Measurements from ENCODE around the gene ADIG. TPM values are rescaled to one million over a fixed set of nuclear protein-coding genes. Genes with fewer than 3 reads are reported as not detected.

ADIG gene
- polyA plus RNA-seq (ENCODE audit: insufficient read length in 4 of 4), result not detected

- no peak for DNase-seq (ENCODE audit: low read depth in 4 of 4, low spot score in 2 of 4)
These were observed at the start of gene ADIG for GRCh38 chr20:38581013-38581412. TSS of gene ADIG (plus strand) at chr20:38581197. CDS start at chr20:38581251, 54 bp downstream.

- DNase-seq (ENCODE audit: low read depth in 4 of 4, low spot score in 2 of 4), result no peak
These were observed 46.2 kb upstream of the ADIG start for GRCh38 chr20:38534756-38535155.

- DNase-seq (ENCODE audit: low read depth in 4 of 4, low spot score in 2 of 4), result no peak
These were observed 44.7 kb upstream of the ADIG start for GRCh38 chr20:38536310-38536709.

- DNase-seq (ENCODE audit: low read depth in 4 of 4, low spot score in 2 of 4), result no peak
These were observed 43.8 kb upstream of the ADIG start for GRCh38 chr20:38537176-38537575.

GRCh38 chr20:38538789-38539188 is 42.2 kb upstream of the ADIG start:
- no peak for DNase-seq (ENCODE audit: low read depth in 4 of 4, low spot score in 2 of 4)

GRCh38 chr20:38543014-38543906 is 37.7 kb upstream of the ADIG start:
- no peak for DNase-seq (ENCODE audit: low read depth in 4 of 4, low spot score in 2 of 4)

GRCh38 chr20:38545771-38546170 is 35.2 kb upstream of the ADIG start:
- DNase-seq (ENCODE audit: low read depth in 4 of 4, low spot score in 2 of 4), result no peak

GRCh38 chr20:38547288-38548085 is 33.5 kb upstream of the ADIG start:
- DNase-seq (ENCODE audit: low read depth in 4 of 4, low spot score in 2 of 4), result no peak

GRCh38 chr20:38548356-38549083 is 32.5 kb upstream of the ADIG start:
- DNase-seq (ENCODE audit: low read depth in 4 of 4, low spot score in 2 of 4), result no peak

- no peak for DNase-seq (ENCODE audit: low read depth in 4 of 4, low spot score in 2 of 4)
These were observed 30.7 kb upstream of the ADIG start for GRCh38 chr20:38550274-38550673.

- DNase-seq (ENCODE audit: low read depth in 4 of 4, low spot score in 2 of 4), result no peak
These were observed 29.9 kb upstream of the ADIG start for GRCh38 chr20:38551056-38551626.

GRCh38 chr20:38554986-38555385 is 26.0 kb upstream of the ADIG start:
- DNase-seq (ENCODE audit: low read depth in 4 of 4, low spot score in 2 of 4), result no peak

GRCh38 chr20:38555395-38555794 is 25.6 kb upstream of the ADIG start:
- no peak for DNase-seq (ENCODE audit: low read depth in 4 of 4, low spot score in 2 of 4)

GRCh38 chr20:38557174-38557573 is 23.8 kb upstream of the ADIG start:
- no peak for DNase-seq (ENCODE audit: low read depth in 4 of 4, low spot score in 2 of 4)

- DNase-seq (ENCODE audit: low read depth in 4 of 4, low spot score in 2 of 4), result no peak
These were observed 22.2 kb upstream of the ADIG start for GRCh38 chr20:38558596-38559360.

- no peak for DNase-seq (ENCODE audit: low read depth in 4 of 4, low spot score in 2 of 4)
These were observed 21.2 kb upstream of the ADIG start for GRCh38 chr20:38559764-38560163.

GRCh38 chr20:38563802-38564431 is 17.1 kb upstream of the ADIG start:
- DNase-seq (ENCODE audit: low read depth in 4 of 4, low spot score in 2 of 4), result no peak

GRCh38 chr20:38564680-38565079 is 16.3 kb upstream of the ADIG start:
- no peak for DNase-seq (ENCODE audit: low read depth in 4 of 4, low spot score in 2 of 4)

- no peak for DNase-seq (ENCODE audit: low read depth in 4 of 4, low spot score in 2 of 4)
These were observed 14.9 kb upstream of the ADIG start for GRCh38 chr20:38566036-38566598.

Measured in left renal cortex interstitium (tissue), 4 donors.